ENCODE results near the gene MNDA. TPM values are rescaled to one million over a fixed set of nuclear protein-coding genes. Genes with fewer than 3 reads are reported as not detected.

Gene MNDA
- total and polyA plus RNA-seq, 2 donors (not counting 1 experiment from before 2014, with no cell fraction given) = 7.1 to 10.1 TPM

DNA sequence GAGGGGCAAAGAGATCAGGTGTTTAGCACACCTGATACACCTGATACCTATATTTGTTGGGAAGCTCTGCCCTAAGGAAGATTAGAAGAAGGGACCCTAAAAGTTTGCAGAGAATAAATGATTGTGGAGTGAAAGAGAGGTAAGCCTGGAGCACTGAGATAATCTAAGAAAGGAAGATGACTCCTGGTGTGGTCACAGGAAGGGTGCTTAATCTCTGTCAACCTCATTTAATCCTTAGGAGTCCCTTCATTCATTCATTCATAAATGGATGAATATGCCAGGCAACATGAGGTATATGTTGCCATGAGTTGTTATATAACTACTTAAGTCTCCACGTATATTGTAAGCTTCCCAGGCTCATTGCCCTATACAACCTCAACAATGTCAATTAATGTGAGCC, 16.2 kb upstream of the MNDA start:
- H3K27me3 Mint-ChIP-seq = no peaks in the 10 kb centered on the region
- Histone ChIP-seq H4K20me1 (ENCODE audit: control insufficient read depth, insufficient read depth, low read length, poor library complexity, severe bottlenecking) (no peaks in the 10 kb centered on the region), H3K9ac (ENCODE audit: low read length) (no peak overlapping the region), H3K4me2 (replicated peaks; ENCODE audit: low read depth, low read length, poor library complexity, severe bottlenecking) (no peak overlapping the region), H2AFZ (ENCODE audit: insufficient read depth, low read depth, low read length, poor library complexity, severe bottlenecking) (no peak overlapping the region), H3K4me3 (ENCODE audit: control extremely low read depth in 1 of 5, extremely low read depth in 1 of 5, insufficient read depth in 1 of 5, low read depth in 2 of 5, low read length in 4 of 5) (no peak overlapping the region), H3K27me3 (replicated peaks in 1 of 4; ENCODE audit: control extremely low read depth in 1 of 4, control insufficient read depth in 3 of 4, insufficient read depth in 4 of 4, low read length in 3 of 4) (no peaks in the 10 kb centered on the region), H3K79me2 (ENCODE audit: control insufficient read depth, insufficient read depth, low read length) (no peaks in the 10 kb centered on the region), H3K4me1 (ENCODE audit: control insufficient read depth in 2 of 2, insufficient read depth in 2 of 2, low read length in 2 of 2) (no peaks in the 10 kb centered on the region), H3K36me3 (replicated peaks in 1 of 2; ENCODE audit: control extremely low read depth in 1 of 2, control insufficient read depth in 1 of 2, extremely low read depth in 1 of 2, insufficient read depth in 2 of 2, low read length in 1 of 2) (no peaks in the 10 kb centered on the region), H3K9me3 (ENCODE audit: control extremely low read depth in 1 of 3, control insufficient read depth in 2 of 3, insufficient read depth in 1 of 3, low read length in 2 of 3) (no peaks in the 10 kb centered on the region), H3K27ac (ENCODE audit: low read length in 2 of 2) (no peak overlapping the region)
- intact Hi-C loops (cut with micrococcal nuclease) = no loop called here
- H3K27ac Mint-ChIP-seq = no peak overlapping the region
- WGBS (ENCODE audit: insufficient coverage) = no CpG with 5 or more reads among the region's 1 CpG
- ChIA-PET POLR2A (no interaction called here), CTCF (no interaction called here)
- no peak for ATAC-seq (ENCODE audit: low read depth)
- H3K4me3 Mint-ChIP-seq = no peak overlapping the region
- no peak for TF ChIP-seq EZH2 (IDR thresholded peaks at IDR 0.05; ENCODE audit: borderline replicate concordance, insufficient read depth, low read depth, low read length, poor library complexity, severe bottlenecking)
- TF ChIP-seq, protein P1, sequence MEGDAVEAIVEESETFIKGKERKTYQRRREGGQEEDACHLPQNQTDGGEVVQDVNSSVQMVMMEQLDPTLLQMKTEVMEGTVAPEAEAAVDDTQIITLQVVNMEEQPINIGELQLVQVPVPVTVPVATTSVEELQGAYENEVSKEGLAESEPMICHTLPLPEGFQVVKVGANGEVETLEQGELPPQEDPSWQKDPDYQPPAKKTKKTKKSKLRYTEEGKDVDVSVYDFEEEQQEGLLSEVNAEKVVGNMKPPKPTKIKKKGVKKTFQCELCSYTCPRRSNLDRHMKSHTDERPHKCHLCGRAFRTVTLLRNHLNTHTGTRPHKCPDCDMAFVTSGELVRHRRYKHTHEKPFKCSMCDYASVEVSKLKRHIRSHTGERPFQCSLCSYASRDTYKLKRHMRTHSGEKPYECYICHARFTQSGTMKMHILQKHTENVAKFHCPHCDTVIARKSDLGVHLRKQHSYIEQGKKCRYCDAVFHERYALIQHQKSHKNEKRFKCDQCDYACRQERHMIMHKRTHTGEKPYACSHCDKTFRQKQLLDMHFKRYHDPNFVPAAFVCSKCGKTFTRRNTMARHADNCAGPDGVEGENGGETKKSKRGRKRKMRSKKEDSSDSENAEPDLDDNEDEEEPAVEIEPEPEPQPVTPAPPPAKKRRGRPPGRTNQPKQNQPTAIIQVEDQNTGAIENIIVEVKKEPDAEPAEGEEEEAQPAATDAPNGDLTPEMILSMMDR (IDR thresholded peaks at IDR 0.05) = no peak
- H3K4me1 Mint-ChIP-seq = peaks cover 4% of the 10 kb centered on the region
- H3K9me3 Mint-ChIP-seq (ENCODE audit: insufficient read depth) = no peaks in the 10 kb centered on the region
- no peak for DNase-seq

DNA sequence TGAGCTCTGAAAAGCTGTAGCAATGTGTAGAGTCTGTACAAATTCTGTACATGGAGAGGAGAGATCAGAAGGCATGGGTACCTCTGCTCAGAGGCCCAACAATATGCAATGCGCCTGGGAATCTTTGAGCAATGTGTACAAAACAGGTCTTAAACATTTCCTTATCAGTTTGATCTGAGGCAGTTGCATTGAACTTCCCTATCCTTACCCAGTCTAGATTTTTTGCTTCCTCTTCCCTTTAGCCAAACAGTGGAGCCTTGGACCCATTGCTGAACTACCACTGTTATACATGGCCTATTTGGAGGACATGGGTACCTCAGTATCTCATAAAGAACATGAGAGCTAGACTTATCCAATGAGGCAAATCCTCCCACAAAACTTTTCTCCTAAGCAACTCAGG, 12.6 kb upstream of the MNDA start:
- H3K9ac ChIP-seq (ENCODE audit: low read length) = no peak overlapping the region
- H3K27me3 ChIP-seq (replicated peaks in 1 of 4; ENCODE audit: control extremely low read depth in 1 of 4, control insufficient read depth in 3 of 4, insufficient read depth in 4 of 4, low read length in 3 of 4) = no peaks in the 10 kb centered on the region
- H3K4me2 ChIP-seq (replicated peaks; ENCODE audit: low read depth, low read length, poor library complexity, severe bottlenecking) = no peak overlapping the region
- H4K20me1 ChIP-seq (ENCODE audit: control insufficient read depth, insufficient read depth, low read length, poor library complexity, severe bottlenecking) = no peaks in the 10 kb centered on the region
- H3K27ac ChIP-seq (ENCODE audit: low read length in 2 of 2) = no peak overlapping the region
- TF ChIP-seq, protein P1 (IDR thresholded peaks at IDR 0.05) = no peak
- TF ChIP-seq EZH2 (IDR thresholded peaks at IDR 0.05; ENCODE audit: borderline replicate concordance, insufficient read depth, low read depth, low read length, poor library complexity, severe bottlenecking) = no peak
- Mint-ChIP-seq H3K4me3 (no peak overlapping the region), H3K4me1 (no peaks in the 10 kb centered on the region), H3K27me3 (peaks cover 7% of the 10 kb centered on the region), H3K27ac (no peak overlapping the region), H3K9me3 (ENCODE audit: insufficient read depth) (no peaks in the 10 kb centered on the region)
- no peaks in the 10 kb centered on the region for H3K4me1 ChIP-seq (ENCODE audit: control insufficient read depth in 2 of 2, insufficient read depth in 2 of 2, low read length in 2 of 2)
- H3K4me3 ChIP-seq (ENCODE audit: control extremely low read depth in 1 of 5, extremely low read depth in 1 of 5, insufficient read depth in 1 of 5, low read depth in 2 of 5, low read length in 4 of 5) = no peak overlapping the region
- ChIA-PET POLR2A (no interaction called here), CTCF (no interaction called here)
- H3K79me2 ChIP-seq (ENCODE audit: control insufficient read depth, insufficient read depth, low read length) = no peaks in the 10 kb centered on the region
- no peak for DNase-seq
- intact Hi-C loops (cut with micrococcal nuclease) = no loop called here
- H3K9me3 ChIP-seq (ENCODE audit: control extremely low read depth in 1 of 3, control insufficient read depth in 2 of 3, insufficient read depth in 1 of 3, low read length in 2 of 3) = no peaks in the 10 kb centered on the region
- H3K36me3 ChIP-seq (replicated peaks in 1 of 2; ENCODE audit: control extremely low read depth in 1 of 2, control insufficient read depth in 1 of 2, extremely low read depth in 1 of 2, insufficient read depth in 2 of 2, low read length in 1 of 2) = no peaks in the 10 kb centered on the region
- H2AFZ ChIP-seq (ENCODE audit: insufficient read depth, low read depth, low read length, poor library complexity, severe bottlenecking) = no peak overlapping the region
- ATAC-seq (ENCODE audit: low read depth) = no peak
- WGBS (ENCODE audit: insufficient coverage) = 100% methylated on average over 1 of the region's 1 CpG

All from B cell (primary cell).